ENCODE results near the gene CREB3. TPM values are rescaled to one million over a fixed set of nuclear protein-coding genes. Genes with fewer than 3 reads are reported as not detected.

CREB3 gene, protein sequence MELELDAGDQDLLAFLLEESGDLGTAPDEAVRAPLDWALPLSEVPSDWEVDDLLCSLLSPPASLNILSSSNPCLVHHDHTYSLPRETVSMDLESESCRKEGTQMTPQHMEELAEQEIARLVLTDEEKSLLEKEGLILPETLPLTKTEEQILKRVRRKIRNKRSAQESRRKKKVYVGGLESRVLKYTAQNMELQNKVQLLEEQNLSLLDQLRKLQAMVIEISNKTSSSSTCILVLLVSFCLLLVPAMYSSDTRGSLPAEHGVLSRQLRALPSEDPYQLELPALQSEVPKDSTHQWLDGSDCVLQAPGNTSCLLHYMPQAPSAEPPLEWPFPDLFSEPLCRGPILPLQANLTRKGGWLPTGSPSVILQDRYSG
- polyA plus RNA-seq (ENCODE audit: insufficient read depth in 1 of 5, insufficient read length in 5 of 5, low replicate concordance in 1 of 5): 10 to 100 TPM; 35.4 to 41.6 (median 37.4) TPM
- long read RNA-seq, donor 1, transcript CREB3-201 (9 exons, 1,832 nt): major isoform, 23 of 44 reads
- long read RNA-seq, donor 1, partial matches to known transcripts: 21 of 44 reads
- long read RNA-seq, donor 1, other reads (novel, unspliced or antisense): 0 of 44 reads
- long read RNA-seq, donor 2, transcript CREB3-201 (9 exons, 1,832 nt): major isoform, 15 of 15 reads
- long read RNA-seq, donor 2, partial matches to known transcripts: 0 of 15 reads
- long read RNA-seq, donor 2, other reads (novel, unspliced or antisense): 0 of 15 reads
- long read RNA-seq, donor 3, transcript CREB3-201 (9 exons, 1,832 nt): major isoform, 14 of 28 reads
- long read RNA-seq, donor 3, partial matches to known transcripts: 14 of 28 reads
- long read RNA-seq, donor 3, other reads (novel, unspliced or antisense): 0 of 28 reads
- long read RNA-seq, donor 4, transcript CREB3-201 (9 exons, 1,832 nt): major isoform, 6 of 19 reads
- long read RNA-seq, donor 4, partial matches to known transcripts: 13 of 19 reads
- long read RNA-seq, donor 4, other reads (novel, unspliced or antisense): 0 of 19 reads
- long read RNA-seq, donor 5, transcript CREB3-201 (9 exons, 1,832 nt): major isoform, 16 of 54 reads
- long read RNA-seq, donor 5, partial matches to known transcripts: 38 of 54 reads
- long read RNA-seq, donor 5, other reads (novel, unspliced or antisense): 0 of 54 reads
- long read RNA-seq, donor 6, transcript CREB3-201 (9 exons, 1,832 nt): major isoform, 18 of 18 reads
- long read RNA-seq, donor 6, partial matches to known transcripts: 0 of 18 reads
- long read RNA-seq, donor 6, other reads (novel, unspliced or antisense): 0 of 18 reads
- long read RNA-seq, donor 7, transcript CREB3-201 (9 exons, 1,832 nt): major isoform, 23 of 40 reads
- long read RNA-seq, donor 7, partial matches to known transcripts: 8 of 40 reads
- long read RNA-seq, donor 7, other reads (novel, unspliced or antisense): 9 of 40 reads
- long read RNA-seq, donor 8, partial matches to known transcripts: 0 of 3 reads
- long read RNA-seq, donor 8, other reads (novel, unspliced or antisense): 0 of 3 reads

DNA sequence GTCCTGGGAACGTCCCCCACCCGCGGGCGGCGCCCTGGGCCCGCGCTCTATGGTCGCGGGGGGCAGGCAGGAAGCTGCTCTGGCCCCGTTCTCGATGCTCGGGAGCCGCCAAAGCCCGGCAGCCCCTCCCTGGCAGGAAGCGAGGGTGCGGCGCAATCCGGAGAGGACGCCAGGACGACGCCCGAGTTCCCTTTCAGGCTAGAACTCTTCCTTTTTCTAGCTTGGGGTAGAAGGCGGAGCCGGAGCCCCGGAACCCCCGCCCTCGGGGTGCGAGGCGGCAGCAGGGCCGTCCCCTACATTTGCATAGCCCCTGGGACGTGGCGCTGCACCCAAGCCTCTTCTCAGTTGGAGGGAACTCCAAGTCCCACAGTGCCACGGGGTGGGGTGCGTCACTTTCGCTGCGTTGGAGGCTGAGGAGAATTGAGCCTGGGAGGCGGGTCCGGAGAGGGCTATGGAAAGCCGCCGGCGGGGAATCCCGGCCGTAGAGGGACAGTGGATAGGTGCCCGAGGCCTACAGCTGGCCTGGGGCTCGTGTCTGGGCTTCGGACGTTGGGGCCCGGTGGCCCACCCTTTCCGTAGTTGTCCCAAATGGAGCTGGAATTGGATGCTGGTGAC, at the start of gene CREB3, which contains the start of gene TLN1:
Gene CREB3, plus strand, starts transcription at position 482 of the 615 bp plus-strand sequence. Its CDS starts 107 bp downstream, at position 589.
Gene TLN1, minus strand, starts transcription at position 11 of the 615 bp plus-strand sequence. CDS start 6,501 bp downstream, outside the sequence.
- peak; percentile 99 for DNase-seq

DNA sequence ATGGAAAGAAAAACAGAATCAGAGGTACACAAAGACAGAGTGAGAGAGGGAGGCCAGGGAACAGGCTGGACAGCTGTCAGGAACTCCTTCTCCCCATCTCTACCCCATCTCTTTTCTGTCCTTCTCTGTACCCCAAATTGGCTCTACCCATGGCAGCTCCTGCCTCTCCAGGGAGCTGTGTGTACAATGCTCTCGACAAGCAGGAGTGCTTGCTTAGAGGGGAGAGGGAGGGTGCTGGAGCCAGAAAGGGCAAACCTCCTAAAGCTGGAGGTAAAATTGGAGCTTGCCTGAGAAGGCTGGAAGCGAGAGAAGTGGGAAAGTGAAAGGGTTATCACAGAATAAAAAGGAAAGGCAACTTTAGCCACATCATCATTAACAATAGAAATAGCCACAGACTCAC, 49.1 kb upstream of the CREB3 start:
- DNase-seq: no peak

DNA sequence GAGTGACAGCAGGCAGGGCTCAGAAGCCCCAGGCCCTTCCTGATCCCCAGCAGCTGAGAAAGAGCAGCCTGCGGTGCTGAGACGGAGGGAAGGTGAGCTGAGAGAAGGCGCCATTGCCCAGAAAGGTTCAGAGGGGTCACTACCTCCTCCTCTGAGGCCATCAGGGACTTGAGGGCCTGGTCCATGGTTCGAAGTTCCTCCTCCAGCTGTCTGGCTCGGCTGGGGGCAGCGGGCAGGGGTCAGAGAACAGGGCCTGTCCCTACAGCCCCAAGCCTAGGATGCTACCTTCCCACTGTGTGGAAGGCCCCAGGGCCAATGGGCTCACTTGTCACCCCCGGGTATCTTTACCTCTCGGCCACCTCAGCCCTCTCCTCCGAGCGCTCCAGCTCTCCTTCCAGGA, 47.5 kb upstream of the CREB3 start:
- no peak for DNase-seq

DNA sequence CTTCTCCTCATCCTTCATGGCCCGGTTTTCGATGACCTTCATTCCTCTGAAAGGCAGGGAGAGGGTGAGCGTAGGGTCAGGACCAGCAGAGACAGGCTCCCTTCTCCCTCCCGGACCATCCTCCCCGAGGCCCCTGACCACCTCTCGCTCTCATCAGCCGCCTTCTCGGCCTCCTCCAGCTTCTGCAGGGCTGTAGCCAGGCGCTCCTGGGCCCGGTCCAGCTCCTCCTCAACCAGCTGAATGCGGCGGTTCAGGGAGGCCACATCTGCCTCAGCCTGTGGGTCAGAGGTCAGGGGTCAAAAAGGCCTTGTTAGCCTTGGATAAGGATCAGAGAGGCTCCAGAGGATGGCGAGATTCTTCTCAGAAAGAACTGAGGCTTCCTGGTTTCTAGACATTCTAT, 47.0 kb upstream of the CREB3 start:
- no peak for DNase-seq

DNA sequence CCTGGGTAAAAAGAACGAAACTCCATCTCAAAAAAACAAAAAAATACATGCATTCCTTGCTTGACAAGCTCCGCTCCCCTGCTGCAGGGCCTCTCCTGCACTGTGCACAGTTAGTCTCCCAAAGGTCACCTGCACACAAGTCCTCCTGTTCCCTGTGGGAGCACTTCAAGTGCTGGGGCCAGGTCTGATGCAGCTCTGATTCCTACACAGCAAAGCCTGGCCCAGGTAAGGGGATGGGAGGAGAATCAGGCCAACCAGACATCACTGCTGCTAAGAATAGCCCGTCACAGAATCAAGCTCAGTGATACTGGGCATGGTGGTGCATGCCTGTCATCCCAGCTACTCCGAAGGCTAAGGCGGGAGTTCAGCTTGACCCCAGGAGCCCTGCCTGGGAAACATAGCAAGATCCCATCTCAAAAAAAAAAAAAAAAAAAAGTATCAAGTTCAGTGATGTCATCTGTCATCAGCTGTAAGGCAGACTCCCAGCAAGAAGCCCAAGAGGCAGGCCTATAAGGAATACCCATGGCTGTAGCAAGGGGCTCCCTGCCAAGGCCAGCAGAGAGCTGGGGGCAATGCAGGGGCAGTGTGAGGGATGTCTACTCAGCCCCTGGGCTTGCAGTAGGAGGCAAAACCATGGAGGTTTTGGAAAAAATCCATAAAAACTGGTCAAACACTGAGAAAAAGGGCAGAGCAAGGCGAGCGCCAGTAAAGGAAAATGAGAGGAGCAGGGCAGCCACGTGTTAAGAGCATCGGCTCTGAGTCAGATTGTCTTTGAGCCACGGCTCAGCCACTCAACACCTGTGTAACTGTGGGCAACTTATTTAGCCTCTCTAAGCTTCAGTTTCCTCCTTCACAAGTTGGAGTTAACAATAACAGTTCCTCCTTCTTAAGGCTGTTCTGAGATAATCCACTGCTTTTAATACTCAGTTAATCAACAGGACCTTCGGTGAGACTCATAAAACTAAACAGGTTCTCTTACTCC, 46.0 kb upstream of the CREB3 start:
- DNase-seq: no peak

DNA sequence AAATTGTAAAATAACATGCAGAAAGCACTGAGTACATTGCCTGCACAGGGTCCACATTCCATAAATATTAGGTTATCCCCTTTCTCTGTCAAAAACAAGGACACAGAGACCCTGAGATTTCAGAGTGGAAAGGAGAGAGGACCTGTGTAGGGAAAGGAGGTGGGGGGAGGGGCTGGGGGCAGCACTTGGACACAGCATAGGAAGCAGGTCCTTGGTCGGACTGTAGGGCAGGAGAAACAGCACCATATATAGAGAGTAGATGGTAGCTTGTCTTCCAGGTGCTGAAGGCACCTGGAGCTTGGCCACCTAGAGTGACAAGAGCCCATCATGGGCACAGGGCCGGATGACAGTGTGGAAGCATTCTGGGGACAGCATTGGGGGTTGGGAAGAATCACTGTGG, 45.2 kb upstream of the CREB3 start:
- DNase-seq: no peak

DNA sequence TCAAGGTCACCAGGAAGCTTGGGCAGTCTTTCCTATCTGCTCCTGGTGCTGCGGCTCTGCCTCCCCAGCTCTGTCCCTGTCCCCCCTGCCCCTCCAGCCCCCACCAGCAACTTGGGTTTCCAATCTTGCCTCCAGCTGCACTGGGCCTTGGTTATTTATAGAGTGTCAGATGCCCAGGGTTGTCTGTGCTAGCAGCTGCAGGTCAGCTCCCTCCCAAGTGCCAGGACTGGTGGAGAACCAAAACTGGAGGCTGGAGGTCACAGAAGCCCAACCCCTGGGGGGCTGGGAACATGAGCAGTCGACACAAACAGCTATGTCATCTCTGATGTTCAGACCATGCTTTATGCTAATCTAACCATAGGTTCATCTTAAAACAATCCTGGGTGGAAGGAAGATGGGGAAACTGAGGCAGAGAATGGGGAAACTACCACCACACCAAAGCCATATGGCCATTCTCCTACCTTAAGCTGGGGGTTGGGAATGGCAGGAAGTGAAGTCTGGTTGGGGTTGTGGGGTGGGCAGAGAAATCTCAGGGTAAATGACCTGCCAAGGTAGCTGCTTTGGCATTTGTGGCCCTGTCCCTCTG, 44.4 kb upstream of the CREB3 start:
- DNase-seq: no peak

DNA sequence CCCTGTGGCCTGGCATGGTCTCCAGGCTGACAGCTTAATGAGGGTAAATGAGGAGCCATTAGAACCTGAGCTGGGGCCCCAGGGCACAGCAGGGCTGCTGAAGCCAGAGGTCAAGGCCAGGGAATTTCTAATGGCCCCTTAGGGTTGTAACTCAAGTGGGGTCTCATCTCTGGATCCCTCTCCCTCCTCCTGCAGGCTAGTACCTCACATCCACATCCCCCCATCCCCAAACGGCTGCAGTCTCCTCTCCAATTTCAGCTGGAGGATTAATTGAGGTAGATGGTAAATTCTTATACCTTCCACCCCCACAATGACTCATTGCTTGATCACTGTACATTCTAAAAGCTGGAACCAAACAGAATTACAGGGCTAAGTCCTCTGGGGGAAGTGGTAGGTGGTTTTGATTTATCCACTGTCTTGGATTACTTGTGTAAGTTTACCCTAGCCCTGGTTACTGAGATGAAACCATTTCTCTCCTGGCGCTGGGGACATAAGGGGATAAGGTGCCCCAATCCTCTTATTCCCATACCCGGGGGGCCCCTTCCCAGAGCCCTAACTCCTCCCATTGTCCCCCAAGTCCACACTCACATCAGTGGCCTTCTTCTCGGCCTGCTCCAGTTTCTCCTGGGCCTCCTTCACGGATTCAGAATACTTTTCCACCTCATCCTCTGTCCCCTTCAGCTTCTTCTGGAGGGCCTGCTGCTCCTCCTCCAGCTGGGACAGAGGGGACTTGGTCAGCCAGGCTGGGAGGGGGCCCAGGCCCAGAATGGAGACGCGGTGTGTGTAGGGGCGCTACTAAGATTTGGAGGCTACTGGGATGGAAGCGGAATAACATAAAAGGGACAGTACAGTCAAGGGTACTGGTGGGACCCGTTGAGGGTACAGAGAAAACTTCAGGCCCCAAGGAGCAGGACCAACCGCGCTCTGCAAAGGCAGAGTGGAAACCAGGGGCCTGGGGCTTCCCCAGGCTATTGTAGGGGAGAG, 43.6 kb upstream of the CREB3 start:
- DNase-seq: no peak

DNA sequence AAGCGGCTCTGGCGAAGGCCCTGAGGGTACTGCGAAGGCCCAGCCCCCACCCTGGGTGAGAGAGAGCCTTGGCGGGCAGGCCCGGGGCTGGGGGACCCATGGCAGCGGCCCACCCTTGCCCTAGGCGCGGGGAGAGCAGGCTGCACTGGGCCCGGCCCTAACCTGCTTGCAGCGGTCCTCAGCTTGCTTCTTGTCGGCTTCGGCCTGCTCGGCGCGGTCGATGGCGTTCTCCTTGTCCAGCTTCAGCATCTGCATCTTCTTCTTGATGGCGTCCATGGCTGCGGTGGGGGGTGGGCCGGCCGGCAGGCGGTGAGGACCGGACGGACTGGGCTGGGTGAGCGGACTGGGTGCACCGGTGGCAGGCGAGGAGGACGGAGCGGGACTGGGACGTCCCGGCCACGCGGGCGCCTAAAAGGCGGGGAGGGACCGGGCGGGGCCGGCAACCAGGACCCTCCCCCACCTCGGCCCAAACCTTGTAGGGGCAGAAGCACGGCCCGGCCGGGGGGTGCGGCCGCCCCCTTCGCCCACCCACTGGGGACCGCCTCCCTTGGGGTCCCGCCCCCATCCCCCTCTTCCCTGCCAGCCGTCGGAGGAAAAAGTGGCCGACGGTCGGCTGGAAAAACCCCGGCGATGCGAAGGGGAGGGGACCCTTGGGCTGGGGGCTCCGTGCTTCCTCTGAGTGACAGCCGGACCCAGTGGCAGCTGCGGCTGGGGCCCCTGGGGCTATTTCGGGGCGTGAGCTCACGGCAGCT, 42.7 kb upstream of the CREB3 start, which contains the start of gene TPM2:
Gene TPM2, minus strand, starts transcription at position 384 of the 752 bp plus-strand sequence. Its CDS starts 108 bp downstream, at position 276.
- peak; percentile 79 to 82 for DNase-seq

DNA sequence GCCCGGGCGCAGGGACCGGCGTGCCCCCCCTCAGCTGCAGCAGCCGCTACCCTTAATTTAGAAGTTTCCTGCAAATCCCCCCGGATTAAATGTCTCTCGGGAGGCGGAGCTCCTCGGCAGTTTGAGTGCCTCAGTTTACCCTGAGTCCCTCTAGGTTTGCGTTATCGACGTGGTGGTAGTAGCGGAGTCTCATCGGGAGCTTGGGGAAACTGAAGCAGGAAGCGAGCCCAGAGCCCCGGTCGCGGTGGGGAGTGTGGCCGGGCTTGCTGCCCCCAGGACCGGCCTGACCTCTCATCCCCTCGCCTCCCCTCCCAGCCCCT, 42.2 kb upstream of the CREB3 start:
- DNase-seq: peak in 1 of 2 donors; percentile 45

DNA sequence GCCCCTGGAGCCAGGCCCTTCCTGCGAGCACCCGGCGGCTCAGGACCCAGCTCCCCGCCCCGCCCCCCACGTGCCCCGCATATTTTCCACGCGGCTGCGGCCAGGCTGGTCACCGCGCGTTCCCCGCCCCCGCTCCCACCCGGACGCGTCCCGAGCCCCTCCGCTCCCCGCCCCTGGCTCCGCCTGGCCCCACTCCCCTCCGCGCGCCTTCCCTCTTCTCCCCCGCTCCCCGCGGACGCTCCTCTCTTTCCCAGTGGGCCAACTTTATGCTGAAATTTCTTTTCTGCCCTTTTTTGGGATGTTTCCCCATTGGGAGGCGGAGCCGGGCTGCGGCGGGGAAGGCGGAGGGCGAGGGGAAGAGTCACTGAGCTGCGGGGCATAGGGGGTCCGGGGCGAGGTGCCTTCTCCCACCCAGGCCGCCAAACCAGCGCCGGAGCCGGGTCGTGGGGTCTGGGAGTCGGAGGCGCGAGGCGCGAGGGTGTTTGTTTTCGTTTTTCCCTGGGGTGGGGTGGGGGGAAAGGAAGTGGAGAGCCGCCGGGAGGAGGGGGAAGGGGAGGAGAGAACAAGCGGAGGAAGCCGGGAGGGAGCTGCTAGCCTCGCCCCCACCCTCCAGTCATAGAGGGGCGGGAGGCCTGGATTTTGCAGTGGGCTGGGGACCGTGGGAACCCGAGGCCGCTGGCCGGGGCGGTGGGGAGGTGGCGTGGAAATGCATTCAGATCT, 41.7 kb upstream of the CREB3 start:
- peak; percentile 79 for DNase-seq

DNA sequence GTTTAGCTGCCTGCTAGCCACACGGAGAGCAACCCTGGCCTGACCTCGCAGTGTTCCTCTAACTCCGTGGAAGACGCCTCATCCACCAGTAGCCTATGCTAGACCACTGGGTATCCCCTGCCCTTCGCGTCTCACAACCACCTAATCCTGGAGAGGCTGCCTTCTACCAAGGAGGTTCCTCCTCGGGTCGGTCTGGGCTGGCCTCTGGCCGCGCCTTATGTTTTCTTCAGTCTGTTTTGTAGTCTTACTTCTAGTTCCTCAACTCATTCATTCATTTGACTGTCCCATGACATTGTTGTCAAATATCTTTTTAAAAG, 41.2 kb upstream of the CREB3 start:
- no peak for DNase-seq

DNA sequence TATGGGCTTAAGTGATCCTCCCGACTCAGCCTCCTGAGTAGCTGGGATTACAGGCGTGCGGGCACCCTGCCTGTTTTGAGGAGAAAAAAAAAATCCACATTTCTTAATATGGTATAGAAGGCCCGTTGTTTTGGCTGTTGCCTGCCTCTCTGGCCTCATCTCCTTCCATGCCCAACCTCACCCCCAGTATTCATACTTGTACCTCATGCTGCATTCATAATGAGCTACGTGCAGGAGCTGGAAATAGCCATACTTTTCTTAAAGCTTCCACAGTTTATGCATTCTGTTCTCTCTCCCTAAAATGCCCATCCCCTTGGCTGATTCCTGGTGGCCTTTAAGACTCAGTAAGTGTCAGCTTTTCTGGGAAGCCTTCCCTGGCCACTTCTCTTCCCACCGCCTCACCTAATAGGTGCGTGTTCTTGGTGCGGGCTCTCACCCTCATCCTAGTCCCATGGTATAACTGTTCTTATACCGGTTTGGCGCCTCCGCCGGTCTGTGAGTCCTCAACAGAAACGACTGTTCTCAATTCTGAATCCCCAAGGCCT, 40.6 kb upstream of the CREB3 start:
- no peak for DNase-seq

DNA sequence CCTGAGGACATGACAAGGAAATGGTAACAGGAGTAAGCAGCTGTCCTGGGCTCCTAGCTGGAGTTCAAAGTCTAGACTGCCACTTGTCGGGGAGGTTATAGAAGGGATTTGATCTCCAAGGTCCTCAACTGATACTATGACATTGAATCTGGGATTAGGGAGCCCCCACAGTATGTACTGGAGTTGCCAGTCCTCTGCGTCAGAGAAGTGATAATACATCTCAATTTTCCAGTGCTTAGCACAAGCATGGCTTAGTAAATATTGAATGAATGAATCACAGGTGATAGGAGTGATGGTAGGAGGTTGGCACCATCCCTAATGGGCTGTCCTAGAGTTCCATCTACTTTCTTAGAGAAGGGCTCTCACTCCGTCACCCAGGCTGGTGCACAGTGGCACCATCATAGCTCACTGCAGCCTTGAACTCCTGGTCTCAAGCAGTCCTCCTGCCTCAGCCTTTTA, 36.5 kb upstream of the CREB3 start:
- no peak for DNase-seq

DNA sequence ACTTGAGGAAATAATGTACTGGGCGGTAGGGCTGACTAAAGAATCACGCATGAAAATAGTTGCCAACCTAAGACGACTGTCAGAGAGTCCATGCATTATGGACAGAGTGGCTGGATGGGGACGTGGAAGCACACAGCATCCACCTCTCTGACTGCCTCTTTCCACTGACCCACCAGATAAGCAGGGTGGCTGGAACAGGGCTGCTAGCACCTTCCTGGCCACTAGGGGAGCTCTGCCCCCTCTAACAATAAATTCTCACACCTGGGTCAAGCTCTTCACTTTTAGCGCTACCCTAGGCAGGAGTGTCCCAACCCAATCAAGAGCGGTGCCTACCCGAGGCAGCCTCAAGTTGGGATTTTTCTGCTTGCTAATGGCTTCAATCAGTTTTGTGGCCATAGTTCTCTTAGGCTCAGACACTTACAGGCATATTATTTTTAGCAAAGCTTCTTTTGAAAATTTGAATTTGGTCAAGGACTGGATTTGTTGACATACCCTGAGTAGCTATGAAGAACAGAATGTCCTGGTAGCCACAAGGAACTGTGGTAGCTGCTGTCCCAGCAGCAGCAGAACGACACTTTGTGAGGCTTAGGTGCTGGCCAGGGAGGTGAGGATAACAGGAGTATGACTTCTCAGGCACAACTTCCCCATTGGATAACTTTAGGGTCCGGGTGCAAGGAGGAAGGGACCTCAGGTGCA, 35.8 kb upstream of the CREB3 start:
- no peak for DNase-seq

DNA sequence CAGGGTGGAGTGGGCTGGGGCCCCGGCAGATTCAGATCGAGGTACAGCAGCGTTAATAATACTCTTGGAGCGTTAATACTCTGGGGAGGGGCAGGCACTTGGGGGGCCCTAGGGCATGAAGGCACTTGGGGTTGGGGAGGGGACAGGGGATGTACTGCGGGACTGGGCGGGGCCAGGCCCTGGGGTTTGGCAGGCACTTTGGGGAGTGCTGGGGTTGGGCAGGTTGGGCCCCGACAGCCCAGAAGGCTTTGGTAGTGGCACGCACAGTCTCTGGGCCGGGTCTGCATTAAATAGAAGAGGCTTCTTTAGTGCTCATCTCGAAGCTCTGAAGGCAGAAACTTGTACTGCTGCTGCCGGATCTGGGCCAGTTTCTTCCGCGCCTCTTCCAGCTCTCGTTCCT, 35.0 kb upstream of the CREB3 start:
- DNase-seq: no peak
